Muscle layer of colon (tissue), 2 donors: ENCODE results near the gene WDR45B.
A peak's percentile ranks its signal among the peaks of the same experiment; 100 is the strongest.
"Not testable (repeated sequence)": the region's sequence is repeated elsewhere in the genome, so short reads cannot be mapped to it uniquely, and the experiment has no call there.

Source experiments
- H3K27ac ChIP-seq: one replicate; pipeline ENCODE4 v1.7.0; 2013; ENCODE audit warnings: low read depth, mild to moderate bottlenecking, low read length, moderate library complexity
- H3K27me3 ChIP-seq, 2 donors: one replicate each; pipeline ENCODE4 v1.7.0; 2013; ENCODE audit warnings: low read length in 2 of 2, mild to moderate bottlenecking in 2 of 2; ENCODE audit not compliant: insufficient read depth in 2 of 2, control insufficient read depth in 1 of 2
- H3K36me3 ChIP-seq: one replicate; pipeline ENCODE4 v1.7.0; 2013; ENCODE audit warnings: mild to moderate bottlenecking, low read length; ENCODE audit not compliant: insufficient read depth
- H3K4me1 ChIP-seq: one replicate; pipeline ENCODE4 v1.7.0; 2013; ENCODE audit warnings: mild to moderate bottlenecking, low read length; ENCODE audit not compliant: insufficient read depth
- H3K4me3 ChIP-seq, 2 donors: one replicate each; pipeline ENCODE4 v1.7.0; 2013; ENCODE audit warnings: low read length in 2 of 2, low read depth in 1 of 2, mild to moderate bottlenecking in 1 of 2, moderate library complexity in 1 of 2
- H3K9ac ChIP-seq: one replicate; pipeline ENCODE4 v1.7.0; 2013; ENCODE audit warnings: low read length
- H3K9me3 ChIP-seq: one replicate; pipeline ENCODE4 v1.7.0; 2013; ENCODE audit warnings: mild to moderate bottlenecking, low read length
- donor health status: abdominal sarcoma.
- donor health status: Adenocarcinoma of cecum.

Gene WDR45B

DNA sequence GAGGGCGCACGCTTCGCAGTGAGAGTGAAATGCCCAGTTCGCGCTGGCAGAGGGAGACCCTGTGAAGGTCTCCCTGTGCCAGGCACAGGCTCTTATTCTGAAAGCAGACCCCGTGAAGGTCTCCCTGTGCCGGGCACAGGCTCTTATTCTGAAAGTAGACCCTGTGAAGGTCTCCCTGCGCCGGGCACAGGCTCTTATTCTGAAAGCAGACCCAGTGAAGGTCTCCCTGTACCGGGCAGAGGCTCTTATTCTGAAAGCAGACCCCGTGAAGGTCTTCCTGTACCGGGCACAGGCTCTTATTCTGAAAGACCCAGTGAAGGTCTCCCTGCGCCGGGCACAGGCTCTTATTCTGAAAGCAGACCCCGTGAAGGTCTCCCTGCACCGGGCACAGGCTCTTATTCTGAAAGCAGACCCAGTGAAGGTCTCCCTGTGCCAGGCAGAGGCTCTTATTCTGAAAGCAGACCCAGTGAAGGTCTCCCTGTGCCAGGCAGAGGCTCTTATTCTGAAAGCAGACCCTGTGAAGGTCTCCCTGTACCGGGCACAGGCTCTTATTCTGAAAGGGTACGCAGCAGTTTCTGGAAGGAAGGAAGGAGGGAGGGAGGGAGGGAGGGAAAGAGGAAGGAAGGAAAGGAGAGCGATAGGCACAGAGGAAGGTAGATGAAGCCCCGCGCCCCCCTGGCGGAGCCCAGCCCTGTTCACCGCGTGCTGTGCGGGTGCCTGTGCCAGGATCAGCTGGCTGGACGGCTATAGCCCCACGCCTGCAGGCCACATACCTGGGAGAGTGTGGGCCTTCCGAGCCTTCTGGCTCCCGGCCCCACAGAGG lies 55.3 kb downstream of the WDR45B start:
- H3K4me1 ChIP-seq: peaks cover 32% of the 10 kb centered on the region
- peak overlapping the region; percentile 55 to 68 for H3K4me3 ChIP-seq
- peak overlapping the region; percentile 66 for H3K9ac ChIP-seq
- peaks cover 18% of the 10 kb centered on the region for H3K36me3 ChIP-seq
- H3K27ac ChIP-seq: peak overlapping the region; percentile 79
- no peaks in the 10 kb centered on the region for H3K9me3 ChIP-seq
- no peaks in the 10 kb centered on the region for H3K27me3 ChIP-seq

DNA sequence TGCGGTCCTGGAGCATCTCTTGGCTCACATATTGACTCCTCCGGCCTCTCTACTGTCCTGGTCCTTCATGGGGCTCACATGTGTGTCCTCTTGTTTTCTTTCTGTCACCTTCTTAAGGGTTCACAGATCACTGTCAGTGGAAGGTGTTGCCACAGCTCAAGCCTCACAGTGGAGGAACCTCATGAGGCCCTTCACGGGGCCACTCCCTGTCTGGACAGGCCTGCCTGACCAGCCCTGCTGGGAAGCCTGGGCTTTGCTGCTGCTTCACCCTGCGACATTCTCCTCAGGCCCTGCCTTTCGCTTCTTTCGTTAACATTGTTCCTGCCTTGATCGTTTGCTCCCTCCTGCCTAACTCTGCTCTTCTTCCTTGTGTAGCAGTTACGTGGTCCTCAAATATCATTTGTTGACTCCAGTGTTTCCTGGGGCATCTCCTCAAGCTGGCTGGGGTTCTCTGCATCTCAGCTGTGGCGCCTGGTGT lies 55.9 kb downstream of the WDR45B start:
- Histone ChIP-seq H3K27ac (peak overlapping the region; percentile 79), H3K36me3 (peaks cover 23% of the 10 kb centered on the region), H3K4me3 (peak overlapping the region in 1 of 2 donors; percentile 68), H3K4me1 (peaks cover 35% of the 10 kb centered on the region), H3K9me3 (no peaks in the 10 kb centered on the region), H3K9ac (no peak overlapping the region), H3K27me3 (no peaks in the 10 kb centered on the region)

DNA sequence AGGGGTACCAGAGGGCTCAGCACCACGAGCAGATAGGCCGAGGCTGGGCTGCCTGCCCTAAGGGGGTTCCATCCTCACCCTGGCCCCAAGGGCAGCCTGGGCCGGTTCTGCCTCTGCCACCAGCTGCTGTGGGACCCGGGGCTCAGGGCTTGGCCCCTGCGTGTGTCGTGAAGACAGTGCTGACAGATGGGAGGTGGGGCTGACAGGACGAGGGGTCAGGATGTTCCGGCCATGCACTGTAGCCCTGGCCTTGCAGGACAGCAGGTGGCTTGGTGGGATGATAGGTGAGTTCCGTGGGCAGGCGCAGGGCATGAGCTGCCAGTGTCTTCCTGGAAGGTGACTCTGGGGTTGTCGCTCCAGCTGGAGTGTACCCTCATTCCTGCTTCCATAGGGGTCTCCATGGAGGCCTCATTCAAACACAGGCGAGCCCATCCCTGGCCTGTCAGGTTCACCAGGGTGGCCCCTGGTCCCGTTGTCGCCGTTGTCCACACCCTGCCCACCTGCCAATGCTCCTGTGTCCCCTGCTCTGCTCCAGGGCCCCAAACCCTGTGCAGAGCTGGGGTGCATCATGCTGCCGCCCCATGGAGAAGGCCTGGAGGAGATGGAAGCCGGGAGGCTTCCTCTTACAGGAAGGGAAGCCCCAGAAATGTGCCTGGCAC lies 57.2 kb downstream of the WDR45B start:
- Histone ChIP-seq H3K27me3 (no peaks in the 10 kb centered on the region), H3K4me1 (peaks cover 35% of the 10 kb centered on the region), H3K9me3 (no peaks in the 10 kb centered on the region), H3K36me3 (peaks cover 19% of the 10 kb centered on the region), H3K9ac (no peak overlapping the region), H3K4me3 (no peak overlapping the region), H3K27ac (peak overlapping the region; percentile 79)

DNA sequence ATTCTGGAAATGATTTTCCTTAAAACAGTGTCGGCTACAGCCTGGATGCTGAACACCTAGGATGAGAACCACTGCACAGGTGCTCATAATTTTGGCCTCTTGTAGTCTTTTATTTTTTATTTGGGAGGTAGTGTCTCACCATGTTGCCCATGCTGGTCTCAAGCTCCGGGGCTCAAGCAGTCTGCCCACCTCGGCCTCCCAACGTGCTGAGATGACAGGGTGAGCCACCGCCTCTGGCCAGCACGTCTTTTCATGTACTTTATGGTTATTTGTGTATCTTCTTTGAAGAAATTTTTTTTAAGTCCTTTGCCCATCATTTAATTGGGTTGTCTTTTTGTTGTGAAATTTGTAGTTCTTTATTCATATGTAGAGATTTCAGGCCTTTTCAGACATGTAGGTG lies 58.0 kb downstream of the WDR45B start:
- Histone ChIP-seq H3K4me3 (no peak overlapping the region), H3K9ac (no peak overlapping the region), H3K27ac (peak overlapping the region; percentile 21), H3K36me3 (peaks cover 27% of the 10 kb centered on the region), H3K27me3 (no peaks in the 10 kb centered on the region), H3K4me1 (peaks cover 35% of the 10 kb centered on the region), H3K9me3 (no peaks in the 10 kb centered on the region)

DNA sequence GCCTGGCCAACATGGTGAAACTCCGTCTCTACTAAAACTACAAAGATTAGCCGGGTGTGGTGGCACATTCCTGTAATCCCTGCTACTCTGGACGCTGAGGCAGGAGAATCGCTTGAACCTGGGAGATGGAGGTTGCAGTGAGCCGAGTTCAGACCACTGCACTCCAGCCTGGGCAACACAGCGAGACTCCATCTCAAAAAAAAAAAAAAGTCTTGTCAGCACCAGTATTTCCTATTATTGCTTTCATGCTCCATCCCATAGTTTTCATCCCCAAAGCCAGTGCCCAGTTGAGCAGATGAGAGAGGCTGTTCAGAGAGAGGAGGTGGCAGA lies 58.4 kb downstream of the WDR45B start:
- Histone ChIP-seq H3K9me3 (no peaks in the 10 kb centered on the region), H3K4me3 (no peak overlapping the region), H3K36me3 (peaks cover 27% of the 10 kb centered on the region), H3K27me3 (no peaks in the 10 kb centered on the region), H3K27ac (peak overlapping the region; percentile 21), H3K4me1 (peaks cover 35% of the 10 kb centered on the region), H3K9ac (no peak overlapping the region)

DNA sequence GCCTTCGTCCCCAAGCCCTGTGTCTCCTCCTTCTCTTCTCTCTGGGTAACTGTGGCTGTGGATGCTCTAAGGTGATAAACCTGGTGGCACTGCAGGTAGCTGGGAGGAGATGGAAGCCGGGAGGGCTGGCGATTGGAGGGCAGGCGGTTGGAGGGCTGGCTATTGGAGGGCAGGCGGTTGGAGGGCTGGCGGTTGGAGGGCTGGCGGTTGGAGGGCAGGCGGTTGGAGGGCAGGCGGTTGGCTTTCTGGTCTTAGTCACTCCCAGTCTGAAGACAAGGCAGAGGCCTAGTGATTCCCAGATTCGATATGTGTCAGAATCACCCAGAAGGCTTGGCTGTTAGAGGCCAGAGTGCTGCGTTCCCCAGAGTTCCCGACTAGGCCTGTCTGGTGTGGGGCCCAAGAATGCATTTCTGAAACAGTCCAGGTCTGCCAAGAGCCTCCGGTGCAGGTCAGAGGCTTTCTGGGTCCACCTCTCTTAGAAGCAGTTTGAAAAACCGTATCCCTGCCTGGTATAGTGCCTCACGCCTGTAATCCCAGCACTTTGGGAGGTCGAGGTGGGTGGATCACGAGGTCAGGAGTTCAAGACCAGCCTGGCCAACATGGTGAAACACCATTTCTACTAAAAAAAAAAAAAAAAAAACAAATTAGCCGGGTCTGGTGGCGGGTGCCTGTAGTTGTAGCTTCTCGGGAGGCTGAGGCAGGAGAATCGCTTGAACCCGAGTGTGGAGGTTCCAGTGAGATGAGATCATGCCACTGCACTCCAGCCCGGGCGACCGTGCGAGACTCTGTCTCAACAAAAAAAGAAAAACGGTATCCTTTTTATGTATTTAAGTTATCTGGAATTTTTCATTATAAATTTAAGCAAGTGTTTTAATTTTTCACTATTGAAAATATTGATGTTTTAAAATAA lies 59.7 kb downstream of the WDR45B start:
- peak overlapping the region; percentile 73 for H3K27ac ChIP-seq
- no peaks in the 10 kb centered on the region for H3K27me3 ChIP-seq
- no peaks in the 10 kb centered on the region for H3K9me3 ChIP-seq
- H3K36me3 ChIP-seq: peaks cover 30% of the 10 kb centered on the region
- no peak overlapping the region for H3K4me3 ChIP-seq
- H3K9ac ChIP-seq: no peak overlapping the region
- peaks cover 35% of the 10 kb centered on the region for H3K4me1 ChIP-seq

DNA sequence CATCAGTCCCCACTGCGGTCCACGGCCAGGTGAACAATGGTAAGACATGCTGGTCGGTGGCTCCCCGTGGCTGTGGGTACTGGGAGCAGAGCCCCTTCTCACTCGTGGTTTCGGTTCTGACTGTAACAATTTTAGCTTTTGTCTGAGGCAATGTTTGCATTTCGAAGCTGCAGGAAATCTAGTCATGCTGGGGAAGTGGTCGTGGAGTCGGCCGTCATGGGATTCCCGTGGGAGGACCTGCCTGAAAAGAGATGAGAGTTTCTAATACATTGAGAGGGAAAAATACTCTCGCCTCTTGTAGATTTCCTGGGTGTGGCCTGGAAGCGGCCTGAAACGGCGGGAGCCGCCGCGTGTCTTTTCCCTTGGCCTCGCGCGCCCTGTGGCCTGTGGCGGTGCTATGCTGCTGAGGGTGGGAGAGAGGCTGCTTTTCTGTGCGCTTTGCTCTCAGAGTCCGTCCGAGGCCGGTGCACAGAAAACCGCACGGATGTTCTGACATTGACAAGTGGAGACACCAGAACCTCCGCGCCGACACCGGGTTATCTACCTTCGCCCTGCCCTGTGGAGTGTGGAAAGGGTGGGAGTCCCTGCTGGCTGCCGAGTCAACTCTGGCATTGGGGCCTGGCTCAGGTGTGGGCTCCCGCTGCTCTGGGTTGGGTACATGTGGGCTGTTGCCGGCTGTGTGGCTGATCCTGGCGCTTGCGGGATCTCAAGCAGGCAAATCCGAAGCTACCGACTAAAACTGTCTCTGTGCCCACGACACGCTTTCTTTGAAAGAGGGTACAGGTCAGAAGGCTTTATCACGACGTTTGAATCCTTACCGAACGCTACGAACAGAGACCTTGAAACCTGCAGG lies 60.8 kb downstream of the WDR45B start:
- Histone ChIP-seq H3K4me3 (no peak overlapping the region), H3K9me3 (no peaks in the 10 kb centered on the region), H3K4me1 (peaks cover 30% of the 10 kb centered on the region), H3K27ac (no peak overlapping the region), H3K36me3 (peaks cover 37% of the 10 kb centered on the region), H3K9ac (no peak overlapping the region), H3K27me3 (no peaks in the 10 kb centered on the region)

DNA sequence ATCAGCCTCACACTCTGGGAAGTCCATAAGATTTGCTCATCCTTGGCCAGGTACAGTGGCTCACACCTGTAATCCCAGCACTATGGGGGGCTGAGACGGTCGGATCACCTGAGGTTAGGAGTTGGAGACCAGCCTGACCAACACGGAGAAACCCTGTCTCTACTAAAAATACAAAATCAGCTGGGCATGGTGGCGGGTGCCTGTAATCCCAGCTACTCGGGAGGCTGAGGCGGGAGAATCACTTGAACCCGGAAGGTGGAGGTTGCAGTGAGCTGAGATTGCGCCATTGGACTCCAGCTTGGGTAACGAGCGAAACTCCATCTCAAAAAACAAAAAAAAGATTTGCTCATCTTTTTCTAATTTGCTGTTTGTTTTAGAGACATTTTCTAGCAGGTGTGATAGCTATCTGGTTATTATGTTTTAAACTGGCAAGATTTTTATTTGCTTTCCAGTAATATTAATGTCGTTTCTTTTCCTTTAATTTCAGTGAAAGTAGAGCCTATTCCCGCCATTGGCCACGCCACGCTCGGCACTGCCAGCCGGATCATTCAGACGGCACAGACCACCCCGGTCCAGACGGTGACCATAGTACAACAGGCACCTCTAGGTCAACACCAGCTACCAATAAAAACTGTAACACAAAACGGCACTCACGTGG lies 61.5 kb downstream of the WDR45B start:
- Histone ChIP-seq H3K9me3 (no peaks in the 10 kb centered on the region), H3K4me1 (peaks cover 23% of the 10 kb centered on the region), H3K36me3 (peaks cover 41% of the 10 kb centered on the region), H3K4me3 (no peak overlapping the region), H3K9ac (no peak overlapping the region), H3K27me3 (no peaks in the 10 kb centered on the region), H3K27ac (no peak overlapping the region)

DNA sequence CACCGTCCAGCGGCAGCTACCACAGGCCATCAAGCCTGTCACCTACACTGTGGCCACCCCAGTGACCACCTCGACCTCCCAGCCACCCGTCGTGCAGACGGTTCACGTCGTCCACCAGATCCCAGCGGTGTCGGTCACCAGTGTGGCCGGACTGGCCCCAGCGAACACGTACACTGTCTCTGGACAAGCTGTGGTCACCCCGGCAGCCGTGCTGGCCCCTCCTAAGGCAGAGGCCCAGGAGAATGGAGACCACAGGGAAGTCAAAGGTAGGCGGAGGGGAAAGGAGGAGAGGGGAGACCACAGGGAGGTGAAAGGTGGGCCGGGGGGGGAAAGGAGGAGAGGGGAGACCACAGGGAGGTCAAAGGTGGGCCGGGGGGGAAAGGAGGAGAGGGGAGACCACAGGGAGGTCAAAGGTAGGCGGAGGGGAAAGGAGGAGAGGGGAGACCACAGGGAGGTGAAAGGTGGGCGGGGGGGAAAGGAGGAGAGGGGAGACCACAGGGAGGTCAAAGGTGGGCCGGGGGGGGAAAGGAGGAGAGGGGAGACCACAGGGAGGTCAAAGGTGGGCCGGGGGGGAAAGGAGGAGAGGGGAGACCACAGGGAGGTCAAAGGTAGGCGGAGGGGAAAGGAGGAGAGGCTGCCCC lies 62.2 kb downstream of the WDR45B start:
- not testable (repeated sequence) for H3K4me3 ChIP-seq, H3K9me3 ChIP-seq, H3K27ac ChIP-seq, H3K9ac ChIP-seq, H3K27me3 ChIP-seq
- Histone ChIP-seq H3K4me1 (peaks cover 16% of the 10 kb centered on the region), H3K36me3 (peaks cover 41% of the 10 kb centered on the region)

DNA sequence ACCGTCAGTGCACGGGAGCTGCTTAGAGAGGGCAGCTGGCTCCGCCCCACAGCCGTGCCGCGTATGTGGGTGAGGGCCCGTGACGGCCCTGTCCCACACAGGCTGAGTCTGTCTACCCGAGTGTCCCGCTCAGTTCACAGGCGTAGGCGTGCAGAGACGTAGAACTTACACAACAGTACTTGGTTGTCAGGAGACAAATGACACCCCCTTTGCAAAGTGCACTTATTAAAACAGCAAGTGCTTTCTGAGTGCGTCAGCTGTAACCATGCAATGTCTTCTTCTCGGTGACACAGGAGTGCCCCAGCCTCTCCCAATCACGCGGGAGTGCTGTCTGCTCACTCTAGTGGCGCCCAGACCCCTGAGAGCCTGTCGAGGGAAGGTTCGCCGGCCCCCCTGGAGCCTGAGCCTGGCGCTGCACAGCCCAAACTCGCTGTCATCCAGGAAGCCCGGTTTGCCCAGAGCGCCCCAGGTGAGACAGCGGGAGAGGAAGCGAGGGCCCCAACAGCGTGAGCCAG lies 64.5 kb downstream of the WDR45B start:
- Histone ChIP-seq H3K9me3 (no peaks in the 10 kb centered on the region), H3K4me1 (peaks cover 11% of the 10 kb centered on the region), H3K9ac (no peak overlapping the region), H3K27me3 (no peaks in the 10 kb centered on the region), H3K27ac (no peak overlapping the region), H3K36me3 (peaks cover 41% of the 10 kb centered on the region), H3K4me3 (no peak overlapping the region)
